Activated naive CD4-positive, alpha-beta T cell treated with anti-CD3 and anti-CD28 coated beads, Interleukin-2, amount 50 U/mL, for 16 hours (primary cell): ENCODE measurements around the gene MTMR2.

ENCODE experiments used
- DNase-seq: peaks from one replicate; pipeline ENCODE4 v3.0.0-alpha.2; 2020

MTMR2 gene

GRCh38 chr11:95917193-95918036, 6.5 kb downstream of the MTMR2 start:
- DNase-seq, result no peak

DNA sequence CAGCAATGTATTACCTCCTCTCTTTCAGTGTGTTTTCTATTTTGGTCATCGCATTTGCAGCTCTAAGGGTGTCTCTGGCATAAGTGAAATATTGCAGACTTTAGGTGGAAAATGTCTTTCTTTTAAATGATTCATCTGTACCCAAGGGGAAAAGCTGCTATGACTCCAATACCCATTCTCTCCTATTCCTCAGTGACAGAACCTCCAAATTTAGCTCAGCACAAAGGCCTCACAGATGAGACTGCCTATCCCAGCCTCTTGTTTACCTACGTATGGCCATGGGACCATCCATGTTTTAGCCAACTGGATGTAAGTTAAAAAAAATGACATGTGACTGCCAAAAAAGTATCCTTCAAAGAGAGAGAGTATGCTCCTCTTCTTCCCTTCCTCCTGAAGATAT, 7.9 kb downstream of the MTMR2 start:
- DNase-seq, result no peak

GRCh38 chr11:95915051-95915450, 8.9 kb downstream of the MTMR2 start:
- no peak for DNase-seq

- no peak for DNase-seq
Measured at GRCh38 chr11:95913830-95914615, 9.9 kb downstream of the MTMR2 start.

DNA sequence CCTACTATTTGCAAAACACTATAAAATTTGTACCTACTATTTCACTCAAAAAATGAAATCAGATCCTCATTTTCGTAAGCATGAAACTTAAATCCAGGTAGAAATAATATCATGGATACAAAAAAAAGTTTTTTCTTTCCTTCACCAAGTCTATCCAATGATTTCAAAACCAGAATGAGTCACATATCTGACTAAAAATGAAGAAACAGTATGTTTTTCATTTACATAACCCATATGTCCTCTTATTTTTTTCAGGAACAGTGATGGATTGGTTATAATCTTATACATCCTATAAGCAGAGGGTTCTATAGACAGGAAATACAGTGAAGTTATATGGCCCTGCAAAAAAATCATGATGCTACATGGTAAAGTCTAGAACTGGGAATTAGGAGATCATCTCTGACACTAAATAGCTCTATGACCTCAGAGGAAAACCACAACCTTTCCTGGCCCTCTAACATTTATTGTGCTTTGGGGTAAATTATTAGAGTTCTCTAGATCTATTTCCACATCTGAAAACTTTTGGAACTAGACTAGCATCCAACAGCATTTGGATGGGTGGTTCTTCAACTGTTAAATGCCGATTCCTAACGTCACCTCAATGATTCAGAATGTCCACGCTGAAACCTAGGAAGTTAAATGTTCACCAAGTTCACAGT, 10.9 kb downstream of the MTMR2 start:
- DNase-seq, result no peak

DNA sequence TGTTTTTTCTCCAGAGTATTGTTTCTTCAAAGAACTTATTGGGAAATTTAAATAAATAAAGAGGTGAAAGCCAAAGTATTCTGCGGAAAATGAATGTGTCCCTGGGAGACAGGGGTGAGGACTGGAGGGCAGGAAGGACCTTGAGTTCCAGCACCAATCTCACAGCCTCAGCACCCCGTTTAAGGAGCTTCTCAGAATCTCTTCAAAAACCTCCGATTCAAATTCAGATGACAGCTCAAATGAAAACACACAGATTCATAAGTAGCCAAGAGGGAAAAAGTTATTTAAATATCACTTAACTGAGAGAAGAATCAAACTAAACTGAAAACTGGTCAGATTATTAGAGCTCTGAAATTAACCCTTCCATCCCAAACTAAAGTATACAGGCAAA, 12.5 kb downstream of the MTMR2 start:
- DNase-seq, result no peak

DNA sequence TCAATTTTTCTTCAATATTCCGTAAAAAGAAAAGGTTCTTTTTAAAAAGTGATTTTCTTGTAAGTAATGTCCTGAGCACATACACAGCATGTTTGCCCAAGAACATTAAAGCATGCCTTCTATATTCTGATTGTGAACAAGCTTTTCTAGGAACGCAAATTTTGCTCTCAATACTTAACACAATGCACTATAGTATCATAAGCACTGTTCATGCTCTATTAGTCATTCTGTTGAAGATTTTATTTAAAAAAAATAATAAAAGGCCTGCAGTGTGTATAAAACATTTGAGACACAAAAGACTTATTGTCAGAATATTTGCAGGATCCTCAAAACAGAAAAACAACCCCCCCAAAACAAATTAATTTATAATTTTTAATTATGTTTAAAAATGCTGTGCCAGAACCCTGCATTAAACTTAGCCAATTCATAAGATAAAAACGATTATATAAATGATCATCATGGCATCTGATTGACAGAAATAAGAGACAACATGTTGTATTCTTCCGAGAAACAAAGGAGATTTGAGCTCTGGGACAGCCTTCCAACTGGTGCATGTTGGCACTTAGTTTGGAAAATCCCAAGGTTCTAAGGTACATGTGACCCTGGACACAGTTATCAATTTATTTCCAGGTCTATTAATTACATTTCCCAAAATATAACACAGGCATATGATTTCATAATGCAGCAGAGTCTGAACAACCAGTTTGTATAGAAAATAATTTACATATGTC, 13.1 kb downstream of the MTMR2 start:
- no peak for DNase-seq

DNA sequence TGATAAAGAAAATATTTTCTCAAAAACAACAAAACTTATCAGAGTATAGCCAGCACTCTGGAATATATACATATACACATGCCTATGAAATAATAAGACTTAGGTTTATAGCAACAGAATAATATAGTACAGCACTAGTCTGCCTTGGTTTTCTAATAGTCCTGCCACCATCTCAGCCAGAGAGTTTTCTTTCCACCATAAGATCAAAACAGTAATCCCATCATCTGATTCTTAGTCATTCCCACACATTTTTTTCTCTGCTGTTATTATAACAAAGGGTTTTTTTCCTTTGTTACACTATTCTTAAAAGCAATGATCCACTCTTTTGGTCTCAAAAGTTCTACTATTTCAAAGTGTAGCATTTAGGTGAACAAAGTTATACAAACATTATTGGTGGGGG, 15.1 kb downstream of the MTMR2 start:
- no peak for DNase-seq

GRCh38 chr11:95907476-95907875, 16.4 kb downstream of the MTMR2 start:
- no peak for DNase-seq

- DNase-seq, result no peak
Measured at GRCh38 chr11:95904009-95904650, 19.8 kb downstream of the MTMR2 start.

- DNase-seq, result no peak
Measured at GRCh38 chr11:95898782-95899181, 25.1 kb downstream of the MTMR2 start.

GRCh38 chr11:95897731-95898130, 26.2 kb downstream of the MTMR2 start:
- DNase-seq, result no peak

GRCh38 chr11:95895815-95896214, 28.1 kb downstream of the MTMR2 start:
- no peak for DNase-seq

GRCh38 chr11:95892892-95893570, 30.9 kb downstream of the MTMR2 start:
- DNase-seq, result no peak

- no peak for DNase-seq
Measured at GRCh38 chr11:95892492-95892891, 31.4 kb downstream of the MTMR2 start.

DNA sequence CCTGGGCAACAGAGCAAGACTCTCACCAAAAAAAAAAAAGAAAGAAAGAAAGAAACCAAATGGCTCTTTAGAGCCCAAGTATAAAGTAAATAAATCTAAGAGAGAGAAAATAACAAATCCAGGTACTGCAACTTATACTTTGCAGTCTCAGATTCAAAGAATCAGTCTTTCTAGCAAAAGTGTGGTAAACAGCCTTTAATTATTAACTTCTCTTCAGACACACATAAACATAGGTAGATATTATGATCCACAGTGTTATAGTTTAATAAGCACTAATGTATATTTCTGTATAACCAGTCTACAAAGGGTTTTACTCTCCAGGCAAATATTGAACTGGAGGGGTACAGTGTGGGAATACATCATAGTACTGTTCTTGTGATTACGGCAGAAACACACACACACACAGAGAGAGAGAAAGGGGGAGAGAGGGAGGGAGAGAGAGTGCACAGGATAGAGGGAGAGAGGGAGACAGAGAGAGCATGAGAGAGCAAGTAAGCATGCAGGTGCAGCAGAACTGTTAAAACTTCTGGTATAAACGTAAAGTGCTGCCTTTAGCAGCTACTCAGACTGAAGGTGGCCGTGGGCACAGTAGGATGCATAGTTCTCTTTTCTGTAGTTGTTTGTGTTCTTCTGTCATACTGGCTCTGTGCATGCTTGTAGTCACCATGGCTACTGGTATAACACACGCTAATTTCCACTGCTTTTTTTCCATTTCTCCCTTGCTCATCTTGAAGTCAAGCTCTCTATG, 32.3 kb downstream of the MTMR2 start:
- no peak for DNase-seq

DNA sequence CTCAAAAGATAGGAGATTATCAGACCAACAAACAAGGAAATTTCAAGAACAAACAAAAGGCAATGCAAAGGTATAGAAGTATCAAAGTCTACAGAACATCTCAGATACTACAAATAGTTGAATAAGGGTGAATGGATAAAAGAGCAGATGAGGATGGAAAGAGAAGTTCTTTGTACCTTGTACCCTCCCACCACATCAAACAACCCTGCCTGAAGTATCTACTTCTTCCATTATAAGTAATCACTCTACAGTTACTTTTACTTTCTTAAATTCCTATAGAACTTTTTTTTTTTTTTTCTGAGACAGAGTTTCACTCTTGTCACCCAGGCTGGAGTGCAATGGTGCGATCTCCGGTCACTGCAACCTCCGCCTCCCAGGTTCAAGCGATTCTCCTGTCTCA, 35.1 kb downstream of the MTMR2 start:
- no peak for DNase-seq

DNA sequence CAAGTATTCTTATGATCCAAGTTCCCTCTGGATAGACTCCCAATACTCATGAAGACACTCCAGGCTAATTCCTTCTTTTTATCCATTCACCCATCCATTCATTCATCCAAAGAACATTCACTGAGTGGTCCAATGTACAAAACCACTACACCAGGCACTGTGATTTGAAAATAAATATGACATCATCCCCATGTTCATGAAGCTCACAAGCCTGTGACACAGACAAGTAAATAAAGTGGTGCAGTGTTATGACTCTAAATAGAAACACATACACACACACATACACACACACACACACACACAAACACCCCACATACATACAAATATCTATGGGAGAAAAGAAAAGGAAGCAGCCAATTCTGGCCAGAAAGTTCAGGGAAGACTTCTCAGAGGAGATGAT, 35.5 kb downstream of the MTMR2 start:
- DNase-seq, result no peak

GRCh38 chr11:95886462-95886861, 37.4 kb downstream of the MTMR2 start:
- DNase-seq, result no peak

- no peak for DNase-seq
Measured at GRCh38 chr11:95884802-95885201, 39.1 kb downstream of the MTMR2 start.

DNA sequence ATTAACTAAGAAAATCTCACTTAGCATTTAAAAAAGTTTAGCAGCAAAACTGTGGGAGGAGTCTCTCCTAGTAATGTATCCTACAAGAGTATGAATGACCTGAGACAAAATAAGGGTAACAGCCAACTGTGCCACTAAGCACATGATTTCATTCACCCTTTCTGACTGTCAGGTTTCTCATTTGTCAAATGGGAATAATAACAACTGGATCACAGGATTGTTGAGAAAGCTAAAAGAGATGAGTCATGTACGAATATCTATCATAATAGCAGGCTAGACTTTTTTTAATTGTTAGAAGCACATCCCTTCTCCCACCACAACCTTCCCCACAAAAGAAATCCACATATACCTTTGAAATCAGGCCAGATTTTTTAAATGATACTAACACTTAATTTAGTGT, 39.5 kb downstream of the MTMR2 start:
- DNase-seq, result no peak
